Kasumi-1 (cell line): ENCODE data around the gene MT1H.
"Not testable (repeated sequence)": the region's sequence is repeated elsewhere in the genome, so short reads cannot be mapped to it uniquely, and the experiment has no call there.

Source experiments
- DNase-seq, 2 experiments: peaks; one replicate each; lab custom pipeline; 2025; lab: John Stamatoyannopoulos, UW

The MT1H gene

DNA sequence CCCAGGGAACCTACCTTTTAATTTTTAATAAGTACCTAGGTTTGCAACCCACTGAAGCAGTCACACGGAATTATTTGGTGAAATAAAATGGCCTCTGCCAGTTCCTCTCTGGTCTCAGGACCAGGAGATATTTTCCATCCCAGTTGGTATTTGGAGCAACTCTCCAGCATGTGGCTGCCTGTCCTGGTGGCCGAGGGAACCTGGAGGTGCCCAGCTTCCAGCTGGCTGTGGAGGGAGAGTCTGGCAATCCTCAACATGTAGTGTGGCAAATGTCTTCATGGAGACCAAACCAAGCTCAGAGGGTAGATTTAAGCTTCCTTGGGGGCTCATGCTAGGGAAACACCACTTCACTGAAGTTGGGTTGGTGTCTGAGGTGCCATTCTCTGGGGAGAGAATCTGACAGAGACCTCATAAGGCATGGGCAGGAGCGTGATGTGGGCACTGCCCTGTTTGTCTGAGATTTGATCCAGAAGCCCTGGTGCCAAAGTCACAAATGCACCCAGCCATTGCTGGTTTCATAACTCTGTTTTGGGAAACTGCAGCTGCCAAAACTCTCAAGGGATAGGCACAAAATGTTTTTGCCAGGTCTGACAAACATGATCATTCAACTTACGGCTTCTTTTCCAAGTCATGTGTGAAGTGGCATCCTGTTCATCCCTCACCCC lies 15.4 kb downstream of the MT1H start:
- DNase-seq, result no peak

DNA sequence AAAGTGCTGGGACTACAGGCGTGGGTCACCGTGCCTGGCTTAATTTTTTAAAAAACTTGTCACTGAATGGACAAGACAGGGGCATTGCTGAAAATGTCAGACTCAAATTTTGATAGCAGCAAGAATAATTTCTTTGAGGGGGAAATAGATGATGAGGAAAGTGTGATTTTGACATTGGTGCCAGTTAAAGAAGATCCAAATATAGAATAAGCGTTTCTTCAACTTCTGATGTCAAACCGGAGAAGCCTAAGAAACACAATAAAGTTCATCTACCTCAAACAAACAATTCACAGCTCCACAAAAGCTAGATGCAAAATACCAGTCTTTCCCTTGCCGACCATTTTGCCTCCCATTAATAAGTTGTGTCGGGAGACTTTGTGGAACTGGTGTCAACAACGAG lies 17.1 kb downstream of the MT1H start:
- DNase-seq, result no peak

DNA sequence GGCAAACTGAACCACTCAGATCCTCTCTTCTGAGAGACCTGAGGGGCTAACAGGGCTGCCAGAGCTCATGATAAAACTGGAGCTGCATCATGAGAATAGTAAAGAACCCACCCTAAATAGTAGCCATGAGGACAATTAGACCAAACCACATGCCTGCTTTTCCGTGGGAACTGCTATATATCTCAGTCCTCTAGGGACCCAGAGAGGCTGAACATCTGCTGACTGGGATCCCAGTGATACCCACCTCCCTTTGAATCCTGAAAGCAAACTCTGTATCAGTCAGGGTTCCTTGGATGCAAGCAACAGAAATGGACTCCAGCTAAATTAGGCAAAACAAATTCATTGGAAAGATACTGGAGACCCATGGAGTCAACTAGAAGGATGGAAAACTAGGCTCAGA lies 19.1 kb downstream of the MT1H start:
- DNase-seq, result no peak

DNA sequence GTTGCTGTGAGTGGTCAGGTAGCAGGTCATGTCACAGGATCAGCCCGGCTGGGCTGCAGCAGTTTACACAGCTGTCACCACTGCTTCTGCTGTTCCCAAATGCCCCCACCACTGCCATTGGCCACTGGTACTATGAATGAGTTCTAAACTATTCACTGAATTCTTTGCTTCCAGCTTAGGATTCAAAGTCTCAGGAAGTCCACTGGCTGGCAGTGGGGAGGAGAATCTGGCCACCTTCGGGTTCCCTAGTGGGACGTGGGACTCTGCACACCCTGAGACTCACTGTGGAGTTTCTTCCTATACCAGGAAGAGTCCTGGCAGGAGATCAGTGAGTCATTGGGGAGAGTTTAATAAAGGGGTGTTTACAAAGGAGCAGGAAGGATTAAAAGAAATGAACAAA lies 19.6 kb downstream of the MT1H start:
- DNase-seq, result no peak

DNA sequence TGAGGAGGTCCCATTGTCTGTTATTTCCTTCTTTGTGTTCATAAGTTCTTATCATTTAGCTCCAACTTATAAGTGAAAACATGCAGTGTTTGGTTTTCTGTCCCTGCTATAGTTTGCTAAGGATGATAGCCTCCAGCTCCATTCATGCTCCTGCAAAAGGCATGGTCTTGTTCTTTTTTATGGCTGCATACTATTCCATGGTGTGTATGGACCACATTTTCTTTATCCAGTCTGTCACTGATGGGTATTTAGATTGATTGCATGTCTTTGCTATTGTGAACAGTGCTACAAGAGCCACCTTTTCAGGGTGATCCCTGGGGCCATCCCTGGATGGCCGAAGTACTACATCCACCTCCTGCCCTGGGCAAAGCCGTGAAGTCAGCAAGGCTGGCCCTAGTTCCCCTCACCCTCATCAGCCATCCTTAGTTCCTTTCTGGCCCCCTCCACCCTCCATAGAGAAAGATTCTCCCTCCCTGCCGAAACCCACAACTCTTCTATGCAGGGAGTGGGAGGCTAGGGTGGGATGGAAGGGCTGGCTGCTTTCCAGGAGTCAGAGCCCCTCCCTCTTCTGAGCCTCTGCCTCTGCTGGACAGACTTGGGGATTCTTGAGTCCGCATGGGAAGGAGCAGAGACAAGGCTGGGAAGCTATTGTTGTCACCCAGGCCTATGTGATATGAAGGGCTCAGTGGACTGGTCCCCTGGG lies 21.0 kb downstream of the MT1H start:
- no peak for DNase-seq

DNA sequence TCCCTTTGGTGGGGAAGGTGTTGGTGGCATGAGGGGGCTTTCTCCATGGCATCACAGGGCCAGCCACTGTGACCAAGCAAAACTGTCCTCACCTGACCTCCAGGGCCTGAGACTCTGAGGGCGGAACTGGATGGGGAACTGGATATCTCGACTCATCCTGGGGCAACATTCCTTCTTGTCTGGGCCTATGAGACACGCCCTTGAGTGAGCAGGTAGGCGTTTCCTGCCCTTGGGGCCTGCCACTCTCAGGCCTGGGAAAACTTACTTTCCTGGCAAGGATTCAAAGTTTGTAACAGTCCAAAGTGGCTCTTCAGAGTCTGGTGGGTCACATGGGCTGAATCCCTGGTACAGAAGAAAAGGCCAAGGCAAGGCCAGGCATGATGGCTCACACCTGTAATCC lies 22.3 kb downstream of the MT1H start:
- DNase-seq, result no peak

DNA sequence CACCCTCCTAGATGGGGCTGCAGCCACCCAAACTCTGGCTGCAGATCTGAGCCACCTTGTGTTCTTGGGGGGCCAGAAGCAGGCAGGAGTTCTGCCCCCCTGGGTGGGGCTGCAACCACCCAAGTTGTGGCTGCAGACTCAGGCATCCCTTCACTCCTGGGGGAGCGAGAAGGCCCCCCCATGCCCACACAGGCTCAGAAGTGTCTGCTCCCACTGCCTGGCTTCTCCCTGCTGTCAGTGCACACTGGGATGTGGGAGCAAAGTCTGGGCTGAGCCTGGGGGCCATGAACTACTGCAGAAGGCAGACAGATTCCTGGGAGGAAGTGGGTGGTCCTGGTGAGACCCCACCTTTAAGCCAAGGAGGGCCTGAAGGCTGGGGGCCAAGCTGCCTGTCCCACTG lies 25.6 kb downstream of the MT1H start:
- DNase-seq, result no peak

DNA sequence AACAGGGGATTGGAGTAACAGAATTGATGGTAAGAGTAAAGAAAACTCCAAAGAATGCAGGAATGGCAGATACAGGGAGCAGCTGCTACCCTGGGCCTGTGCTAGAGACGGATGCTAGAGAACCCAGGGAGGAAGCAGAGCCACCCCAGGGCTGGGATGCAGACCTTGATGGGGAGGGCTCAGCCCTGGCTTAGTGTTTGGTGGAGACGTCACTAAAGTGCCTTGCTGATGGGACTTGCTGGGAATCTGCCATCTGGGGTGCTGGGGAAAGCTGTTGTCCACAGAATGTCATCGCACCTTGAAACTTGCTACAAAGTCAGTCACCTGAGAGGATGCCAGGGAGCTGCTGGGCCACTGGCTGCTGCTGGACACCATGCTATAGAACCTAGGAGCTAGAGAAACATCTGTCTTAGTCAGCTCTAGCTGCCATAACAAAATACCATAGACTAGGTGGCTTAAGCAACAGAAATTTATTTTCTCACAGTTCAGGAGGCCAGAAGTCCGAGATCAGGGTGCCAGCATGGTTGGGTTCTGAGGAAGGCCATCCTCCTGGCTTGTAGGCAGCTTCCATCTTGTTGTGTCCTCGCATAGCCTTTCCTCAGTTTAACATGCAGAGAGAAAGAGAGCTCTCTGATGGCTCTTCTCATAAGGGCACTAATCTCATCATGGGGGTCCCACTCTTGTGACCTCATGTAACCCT lies 28.0 kb downstream of the MT1H start:
- DNase-seq, result no peak

DNA sequence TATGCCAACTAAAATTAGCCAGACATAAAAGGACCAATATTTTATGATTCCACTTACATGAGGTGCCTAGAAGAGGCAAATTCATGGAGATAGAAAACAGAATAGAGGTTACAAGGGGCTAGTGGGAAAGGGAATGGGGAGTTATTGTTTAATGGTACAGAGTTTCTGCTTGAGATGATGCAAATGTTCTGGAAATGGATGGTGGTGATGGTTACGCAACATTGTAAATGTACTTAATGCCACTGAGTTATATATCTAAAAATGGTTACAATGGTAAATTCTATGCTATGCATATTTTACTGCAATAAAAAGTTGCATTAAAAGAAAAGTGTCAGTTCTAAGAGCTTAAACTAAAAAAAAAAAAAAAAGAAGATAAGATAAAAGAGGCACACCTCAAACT lies 30.6 kb downstream of the MT1H start:
- no peak for DNase-seq

DNA sequence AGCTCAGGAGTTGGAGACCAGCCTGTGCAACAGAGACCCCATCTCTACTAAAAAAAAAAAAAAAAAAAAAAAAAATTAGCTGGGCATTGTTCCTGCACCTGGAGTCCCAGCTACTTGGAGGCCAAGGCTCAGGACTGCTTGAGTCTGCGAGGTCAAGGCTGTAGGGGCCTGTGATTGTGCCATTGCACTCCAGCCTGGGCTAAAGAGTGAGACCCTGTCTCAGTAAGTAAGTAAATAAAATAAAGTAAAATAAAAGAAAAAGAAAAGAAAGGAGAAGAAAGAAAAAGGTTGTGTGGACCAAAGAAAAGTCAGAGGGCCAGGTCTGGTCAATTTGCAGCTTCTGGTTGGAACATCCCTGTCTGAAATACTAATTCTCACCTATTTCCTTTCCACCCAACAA lies 31.0 kb downstream of the MT1H start:
- no peak for DNase-seq

DNA sequence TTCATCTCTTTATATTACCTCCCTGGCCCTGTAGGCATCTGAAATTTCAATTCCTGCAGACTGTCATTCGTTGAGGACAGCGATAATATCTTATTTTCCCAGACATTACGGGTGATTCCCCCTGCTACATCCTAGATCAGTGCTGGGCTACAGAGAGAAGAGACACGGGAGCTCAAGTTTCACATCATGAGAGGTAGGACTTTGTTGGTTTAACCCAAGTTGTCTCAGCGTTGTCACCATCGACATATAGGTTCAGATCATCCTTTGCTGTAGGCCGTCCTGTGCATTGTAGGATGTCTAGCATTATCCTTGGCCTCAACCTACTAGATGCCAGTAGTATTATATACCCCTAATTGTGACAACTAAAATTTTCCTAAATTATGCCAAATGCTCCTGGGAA lies 31.9 kb downstream of the MT1H start:
- no peak for DNase-seq

DNA sequence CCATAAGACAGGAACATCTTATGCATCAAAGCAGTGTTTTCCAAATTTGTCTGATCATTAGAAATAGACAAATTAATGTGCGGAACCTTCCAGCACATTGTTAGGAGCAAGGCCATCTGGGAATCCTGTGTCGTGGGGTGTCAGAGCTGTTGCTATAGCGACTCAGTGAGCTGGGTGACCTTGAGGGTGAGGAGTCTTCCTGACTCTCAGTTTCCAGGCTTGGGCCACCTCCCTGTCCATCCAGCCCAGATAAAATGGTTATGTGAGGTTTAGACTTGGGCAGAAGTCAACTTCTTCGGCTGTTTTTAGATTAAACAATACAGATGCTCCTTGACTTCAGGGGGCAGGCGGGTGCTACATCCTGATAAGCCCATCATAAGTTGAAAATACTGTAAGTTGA lies 33.2 kb downstream of the MT1H start:
- DNase-seq, result no peak

DNA sequence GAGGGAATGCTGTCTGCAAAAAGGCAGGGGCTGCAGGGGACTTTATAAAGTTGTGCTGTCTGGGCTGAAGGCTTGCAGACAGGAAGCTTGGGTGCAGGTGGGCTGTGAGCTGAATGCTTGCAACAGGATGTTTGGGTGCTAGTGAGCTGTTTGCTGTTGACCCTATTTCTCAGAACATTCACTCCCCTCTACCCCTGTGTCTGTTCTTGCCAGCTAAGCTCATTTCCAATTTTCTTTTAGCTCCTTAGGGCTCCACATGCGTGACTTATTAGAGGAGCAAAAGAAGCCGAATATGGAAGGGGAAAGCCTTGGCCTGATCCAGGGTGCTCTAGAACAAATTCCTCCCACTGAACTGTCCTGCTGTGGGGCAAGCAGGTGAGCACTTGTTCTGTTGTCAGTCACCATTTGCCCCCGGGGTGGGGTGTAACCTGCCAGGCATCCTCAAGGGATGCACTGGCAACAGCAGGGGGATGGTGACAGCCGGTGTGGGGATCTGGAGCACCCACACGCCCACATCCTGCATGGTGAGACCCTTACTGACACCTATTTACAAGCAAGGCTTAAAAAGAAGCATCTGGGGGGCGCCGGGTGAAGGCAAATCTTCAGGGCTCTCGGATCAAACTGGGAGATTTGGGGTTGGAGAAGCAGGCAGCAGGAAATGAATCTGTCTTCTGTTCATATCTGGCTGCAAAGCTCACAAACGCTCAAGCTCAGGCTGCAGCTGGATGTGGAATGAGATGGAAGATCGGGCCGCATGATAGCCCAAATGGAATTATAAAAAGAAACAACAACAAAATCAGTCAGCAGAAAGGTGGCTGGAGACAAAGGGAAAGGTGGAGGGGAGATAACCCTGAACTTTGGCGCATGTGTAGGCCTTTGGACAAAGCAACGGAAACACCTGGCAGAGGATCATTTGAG lies 39.2 kb downstream of the MT1H start:
- DNase-seq, result no peak

DNA sequence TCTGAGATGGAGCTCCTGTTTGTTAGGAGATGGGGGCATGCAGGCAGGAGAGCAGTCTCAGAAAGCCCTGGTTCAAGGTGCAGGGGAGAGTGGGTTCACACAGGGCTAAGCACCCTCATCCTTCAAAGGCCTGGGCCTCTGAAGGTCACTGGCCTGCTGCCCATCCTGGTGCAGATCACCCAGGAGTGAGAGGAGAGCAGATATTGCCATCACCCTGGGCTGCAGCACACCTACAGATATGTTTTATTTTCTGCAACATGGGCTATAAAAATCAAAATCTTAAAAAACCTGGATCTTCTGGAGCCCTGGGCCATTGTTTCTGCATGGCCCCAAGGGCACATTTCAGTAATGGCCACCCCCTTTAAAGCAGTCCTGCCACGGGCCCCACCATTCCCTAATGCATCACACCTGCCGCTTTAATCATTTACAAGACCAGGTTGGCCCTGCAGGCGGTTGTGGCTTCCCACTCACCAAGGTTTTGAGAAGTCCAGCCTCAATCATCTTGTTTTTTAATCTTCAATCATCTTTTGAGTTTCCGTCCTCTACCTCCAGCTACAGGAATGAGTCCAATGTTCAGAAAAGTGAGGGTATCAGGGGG lies 39.9 kb downstream of the MT1H start:
- no peak for DNase-seq

DNA sequence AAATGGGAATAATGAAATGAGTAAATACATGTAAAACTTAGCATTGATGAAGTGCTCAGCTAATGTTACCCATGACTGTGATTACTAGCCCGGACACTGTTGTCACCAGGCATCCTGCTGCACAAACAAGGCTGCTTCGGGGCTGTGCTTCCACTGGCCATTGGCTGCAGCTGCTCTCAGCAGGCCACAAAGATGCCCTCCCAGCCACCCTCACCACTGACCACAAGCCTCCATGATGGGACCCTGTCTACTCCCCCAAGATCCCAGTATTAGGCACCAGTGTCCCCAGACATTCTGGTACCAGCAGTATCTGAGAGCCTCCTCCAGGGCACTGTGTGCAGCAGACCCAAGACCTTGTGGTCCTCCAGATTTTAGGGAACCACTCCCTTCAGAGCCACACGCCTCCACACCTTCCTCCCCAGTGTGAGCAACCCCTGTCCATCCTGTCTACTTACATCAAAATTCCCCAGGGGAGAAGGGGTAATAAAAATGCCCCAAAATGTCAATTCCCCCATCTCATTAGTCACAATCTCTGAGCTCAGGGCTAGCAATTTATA lies 40.6 kb downstream of the MT1H start:
- DNase-seq, result no peak

DNA sequence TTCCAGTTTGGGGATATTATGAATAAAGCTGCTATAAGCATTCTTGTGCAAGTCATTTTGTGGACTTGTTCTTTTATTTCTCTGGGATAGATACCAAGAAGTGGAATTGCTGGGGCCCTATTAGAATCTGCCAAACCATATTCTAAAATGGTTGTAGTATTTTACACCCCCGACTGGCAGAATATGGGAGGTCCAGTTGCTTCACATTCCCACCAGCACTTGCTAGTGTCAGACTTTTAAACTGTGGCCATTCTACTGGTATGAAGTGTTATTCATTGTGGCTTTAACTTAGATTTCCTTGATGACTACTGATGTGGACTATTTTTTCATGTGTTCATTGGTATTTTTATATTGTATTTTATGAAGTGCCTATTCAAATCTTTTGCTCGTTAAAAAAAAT lies 42.2 kb downstream of the MT1H start:
- DNase-seq, result no peak

DNA sequence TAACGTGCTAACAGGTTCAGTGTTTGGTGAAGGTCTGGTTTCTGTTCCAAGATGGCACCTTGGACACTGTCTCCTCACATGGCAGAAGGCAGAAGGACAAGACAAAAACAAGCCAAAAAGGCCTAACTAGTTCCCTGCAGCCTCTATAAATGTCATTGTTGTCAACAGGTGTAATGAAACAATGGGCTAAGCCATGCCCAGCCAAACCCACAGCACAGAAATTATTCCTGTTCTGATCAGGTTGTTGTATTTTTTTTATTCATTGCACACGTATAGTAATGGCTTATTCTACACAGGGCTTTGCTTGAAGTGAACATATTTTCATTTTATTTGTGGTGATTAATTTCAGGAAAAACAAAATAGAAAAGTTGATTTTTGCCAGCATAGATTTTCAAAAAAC lies 44.2 kb downstream of the MT1H start:
- no peak for DNase-seq

DNA sequence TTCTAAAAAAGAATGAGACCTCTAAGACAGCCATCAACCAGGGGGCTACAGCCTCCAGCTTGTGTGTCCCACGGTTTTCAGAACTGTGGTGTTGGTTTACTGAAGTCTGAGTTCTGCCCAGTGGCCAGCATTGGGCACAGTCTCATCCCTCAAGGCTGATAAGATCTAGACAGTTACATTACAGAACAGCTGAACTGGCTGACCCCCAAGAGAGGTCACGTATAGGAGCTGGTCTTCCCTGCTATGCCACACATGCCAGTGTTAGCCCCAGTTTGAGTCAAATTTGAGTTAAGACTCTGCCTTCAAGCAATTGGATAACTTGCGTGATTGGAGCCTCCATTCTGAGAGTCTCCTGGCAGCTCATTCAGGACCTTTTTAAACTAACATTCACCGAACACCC lies 45.5 kb downstream of the MT1H start:
- DNase-seq, result no peak

DNA sequence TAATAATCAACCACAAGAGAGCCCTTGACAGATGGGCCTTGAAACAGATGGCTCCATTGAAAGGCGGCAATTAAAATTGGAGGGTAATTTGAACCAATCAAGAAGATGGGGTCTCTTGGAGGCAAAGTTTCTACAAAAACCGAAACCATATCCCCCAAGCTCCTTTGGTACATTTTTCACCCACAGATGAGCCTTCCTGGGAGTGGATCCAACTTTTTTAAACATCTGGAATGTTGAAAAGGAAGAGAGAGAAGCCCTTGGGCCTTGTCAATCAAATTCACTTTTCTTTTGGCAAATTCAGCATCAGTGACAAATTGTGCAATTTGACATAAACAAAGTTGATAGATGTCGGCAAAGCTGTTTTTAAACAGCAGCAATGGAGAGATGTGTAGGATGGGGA lies 47.1 kb downstream of the MT1H start:
- DNase-seq, result no peak

DNA sequence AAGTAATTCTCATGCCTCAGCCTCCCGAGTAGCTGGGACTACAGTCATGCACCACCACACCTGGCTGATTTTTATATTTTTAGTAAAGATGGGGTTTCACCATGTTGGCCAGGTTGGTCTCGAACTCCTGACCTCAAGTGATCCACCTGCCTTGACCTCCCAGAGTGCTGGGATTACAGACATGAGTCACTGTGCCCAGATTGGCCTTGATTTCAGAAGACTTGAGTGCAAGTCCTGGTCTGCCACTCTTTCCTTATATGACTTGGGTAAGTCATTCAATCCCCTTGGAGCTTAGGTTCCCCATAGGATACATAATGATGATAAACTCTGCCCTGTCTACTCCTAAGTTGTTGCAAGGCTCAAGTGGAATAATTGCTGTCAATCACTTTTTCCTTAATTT lies 47.9 kb downstream of the MT1H start:
- not testable (repeated sequence) for DNase-seq
